Transverse colon (tissue), 4 donors: ENCODE measurements around the gene GRIN2C. TPM values are rescaled to one million over a fixed set of nuclear protein-coding genes. Genes with fewer than 3 reads are reported as not detected.

Source experiments
- DNase-seq: peaks from one replicate; pipeline ENCODE4 v3.0.0-alpha.2; 2019
- H3K27ac ChIP-seq, 4 donors: fragments of 200-600 bp; sonication (generic); 2 replicates each; pipeline ENCODE4 v1.5.1; 2016 to 2018; ENCODE audit warnings: inconsistent platforms in 4 of 4
- H3K27me3 ChIP-seq: fragments of 200-600 bp; sonication (generic); 2 replicates; pipeline ENCODE4 v1.5.1; 2017; ENCODE audit warnings: inconsistent platforms
- H3K36me3 ChIP-seq, 4 donors: fragments of 200-600 bp; sonication (generic); 2 replicates each; pipeline ENCODE4 v1.5.1; 2017 to 2019; ENCODE audit warnings: inconsistent platforms in 4 of 4
- H3K4me1 ChIP-seq, 4 donors: fragments of 200-600 bp; sonication (generic); 2 replicates each; pipeline ENCODE4 v1.5.1; 2017 to 2020; ENCODE audit warnings: inconsistent platforms in 4 of 4
- H3K4me3 ChIP-seq, 4 donors: fragments of 200-600 bp; sonication (generic); 1 replicate in 1 of 4; 2 replicates in 3 of 4; pipeline versions ENCODE4 v1.5.1 to v1.6.1; 2017 to 2019; ENCODE audit warnings: inconsistent platforms in 4 of 4
- H3K9me3 ChIP-seq, 2 donors: fragments of 200-600 bp; sonication (generic); 2 replicates each; pipeline ENCODE4 v1.5.1; 2017 to 2019; ENCODE audit warnings: inconsistent platforms in 2 of 2
- CTCF ChIP-seq, 5 experiments: fragments of 200-600 bp in 3 of 5; fragments of 450-650 bp in 2 of 5; sonication (generic) in 3 of 5; IDR thresholded peaks; 1 replicate in 2 of 5; 2 replicates in 3 of 5; pipeline ENCODE4 v1.5.1; 2016 to 2017; ENCODE audit warnings: antibody characterized with exemption in 5 of 5, inconsistent platforms in 3 of 5, mild to moderate bottlenecking in 2 of 5, moderate library complexity in 1 of 5
- EP300 ChIP-seq: sonication (generic); formaldehyde crosslinking; IDR thresholded peaks from one replicate; pipeline ENCODE4 v1.6.1; 2017; ENCODE audit warnings: antibody characterized with exemption, low read depth
- POLR2A ChIP-seq: fragments of 450-650 bp; IDR thresholded peaks from one replicate; pipeline ENCODE4 v1.6.1; 2016; ENCODE audit warnings: antibody characterized with exemption, mild to moderate bottlenecking, moderate library complexity
- POLR2AphosphoS5 ChIP-seq, 3 donors: sonication (generic); formaldehyde crosslinking; IDR thresholded peaks; one replicate each; pipeline ENCODE4 v1.6.1; 2016; ENCODE audit warnings: antibody characterized with exemption in 3 of 3
- WGBS, 2 donors: methylation state at CpG; one replicate each; pipeline ENCODE4 v1.1.5; 2018; ENCODE audit warnings: low coverage in 1 of 2; 5-methylcytosine and 5-hydroxymethylcytosine counted together
- in situ Hi-C, 4 donors: fragments of 200-750 bp; cut with MboI; loops; one replicate each; pipeline versions ENCODE4 v1.15.0 to v1.15.1; 2017; ENCODE audit warnings: low sequenced_read_pairs in 3 of 4, low pct_ligation_motif_present in 1 of 4, low pct_unique_long_range_greater_than_20kb in 1 of 4
- intact Hi-C: fragments of 100-400 bp; cut with DNase I; formaldehyde crosslinking; loops from one replicate; pipeline ENCODE4 v1.15.1; 2023; ENCODE audit warnings: low total_unique reads
- total RNA-seq, 4 donors: library from RNA; depleted of rRNA; stranded (reverse); fragments of >200 nt; gene quantifications; one replicate each; pipeline ENCODE4 v1.1.0, GENCODE V29; 2016

Gene GRIN2C
- total RNA-seq, 4 donors from 2014 or later: 0.27 to 0.40 TPM; not detected in 2

- Histone ChIP-seq H3K4me1 (peaks cover 0 to 5% (median 0%) of the 10 kb centered on the region in 4 donors), H3K27ac (no peak overlapping the region), H3K36me3 (peaks cover 0 to 34% (median 5%) of the 10 kb centered on the region in 4 donors), H3K9me3 (no peaks in the 10 kb centered on the region), H3K4me3 (no peak overlapping the region), H3K27me3 (no peaks in the 10 kb centered on the region)
- intact Hi-C loops: no loop called here
- in situ Hi-C loops: loop anchor here in 2 of 4 donors (5.0 to 10.0 kb wide), 2 partner anchors 72 to 75 kb away; no protein-coding TSS in a partner anchor
- 89 to 97% methylated on average over 11 to 12 of the region's 12 CpGs for WGBS, 2 donors
- no peak for DNase-seq
- no peak for TF ChIP-seq POLR2A
- TF ChIP-seq EP300: no peak
- no peak for TF ChIP-seq CTCF (IDR thresholded peaks at IDR 0.05)
- TF ChIP-seq POLR2AphosphoS5 (IDR thresholded peaks at IDR 0.05): no peak
Observed at GRCh38 chr17:74792586-74793105, 67.0 kb downstream of the GRIN2C start.

Other genes starting within 250 kb of the GRIN2C start
- under 1 TPM in 2 of 4 donors, not detected in 2; 0.14 to 0.32 TPM for gene CD300E, start 236.1 kb downstream of the GRIN2C start, total RNA-seq
- gene CD300LF, start 147.0 kb downstream of the GRIN2C start, total RNA-seq: 10 to 100 TPM in 1 of 4 donors, 1 to 10 TPM in 2, under 1 TPM in 1; 0.40 to 37.8 (median 3.7) TPM
- 10 to 100 TPM in 1 of 4 donors, 1 to 10 TPM in 2, not detected in 1; 5.2 to 10.5 (median 5.4) TPM for gene RAB37, start 122.6 kb downstream of the GRIN2C start, total RNA-seq
- gene NHERF1, start 111.3 kb downstream of the GRIN2C start, total RNA-seq: 100 to 1,000 TPM; 118 to 463 (median 233) TPM
- gene NAT9, start 83.5 kb downstream of the GRIN2C start, total RNA-seq: 10 to 100 TPM; 18.3 to 34.4 (median 27.6) TPM
- 10 to 100 TPM in 2 of 4 donors, 1 to 10 TPM in 2; 5.8 to 16.2 (median 10.4) TPM for gene FDXR, start 13.1 kb upstream of the GRIN2C start, total RNA-seq
- gene FADS6, start 33.7 kb upstream of the GRIN2C start, total RNA-seq: 10 to 100 TPM in 1 of 4 donors, 1 to 10 TPM in 1, under 1 TPM in 1, not detected in 1; 0.64 to 25.8 (median 3.7) TPM
- under 1 TPM in 2 of 4 donors, not detected in 2; 0.27 to 0.32 TPM for gene USH1G, start 63.4 kb upstream of the GRIN2C start, total RNA-seq
- 10 to 100 TPM in 3 of 4 donors, 1 to 10 TPM in 1; 3.4 to 99.1 (median 62.6) TPM for gene OTOP2, start 64.4 kb upstream of the GRIN2C start, total RNA-seq
- 1 to 10 TPM in 2 of 4 donors, not detected in 2; 1.6 to 3.8 TPM for gene OTOP3, start 76.0 kb upstream of the GRIN2C start, total RNA-seq
- gene HID1, start 112.9 kb upstream of the GRIN2C start, total RNA-seq: 100 to 1,000 TPM in 1 of 4 donors, 10 to 100 TPM in 3; 30.2 to 221 (median 50.7) TPM
- gene CDR2L, start 127.7 kb upstream of the GRIN2C start, total RNA-seq: 1 to 10 TPM; 2.0 to 5.6 (median 3.6) TPM
- gene MRPL58, start 152.8 kb upstream of the GRIN2C start, total RNA-seq: 10 to 100 TPM in 2 of 4 donors, under 1 TPM in 1, not detected in 1; 1.00 to 41.3 (median 37.4) TPM
- gene ATP5PD, start 187.1 kb upstream of the GRIN2C start, total RNA-seq: 100 to 1,000 TPM in 3 of 4 donors, 10 to 100 TPM in 1; 75.2 to 373 (median 245) TPM
- gene KCTD2, start 187.3 kb upstream of the GRIN2C start, total RNA-seq: 10 to 100 TPM; 14.5 to 24.7 (median 19.7) TPM
- gene SLC16A5, start 228.1 kb upstream of the GRIN2C start, total RNA-seq: 10 to 100 TPM; 65.9 to 94.6 (median 79.5) TPM